ENCODE data around the gene ALDOA. TPM values are rescaled to one million over a fixed set of nuclear protein-coding genes. Genes with fewer than 3 reads are reported as not detected.
"Not testable (repeated sequence)": the region's sequence is repeated elsewhere in the genome, so short reads cannot be mapped to it uniquely, and the experiment has no call there.

The ALDOA gene
- 1,069 and 1,121 TPM in 2 replicates for total RNA-seq

GRCh38 chr16:30065102-30065942, at the start of gene ALDOA:
TSS of gene ALDOA (plus strand) at chr16:30065760. CDS start at chr16:30066898, 1,138 bp downstream.
- DNase-seq (ENCODE audit: extremely low read depth, low read depth, low spot score) = peak; percentile 79

DNA sequence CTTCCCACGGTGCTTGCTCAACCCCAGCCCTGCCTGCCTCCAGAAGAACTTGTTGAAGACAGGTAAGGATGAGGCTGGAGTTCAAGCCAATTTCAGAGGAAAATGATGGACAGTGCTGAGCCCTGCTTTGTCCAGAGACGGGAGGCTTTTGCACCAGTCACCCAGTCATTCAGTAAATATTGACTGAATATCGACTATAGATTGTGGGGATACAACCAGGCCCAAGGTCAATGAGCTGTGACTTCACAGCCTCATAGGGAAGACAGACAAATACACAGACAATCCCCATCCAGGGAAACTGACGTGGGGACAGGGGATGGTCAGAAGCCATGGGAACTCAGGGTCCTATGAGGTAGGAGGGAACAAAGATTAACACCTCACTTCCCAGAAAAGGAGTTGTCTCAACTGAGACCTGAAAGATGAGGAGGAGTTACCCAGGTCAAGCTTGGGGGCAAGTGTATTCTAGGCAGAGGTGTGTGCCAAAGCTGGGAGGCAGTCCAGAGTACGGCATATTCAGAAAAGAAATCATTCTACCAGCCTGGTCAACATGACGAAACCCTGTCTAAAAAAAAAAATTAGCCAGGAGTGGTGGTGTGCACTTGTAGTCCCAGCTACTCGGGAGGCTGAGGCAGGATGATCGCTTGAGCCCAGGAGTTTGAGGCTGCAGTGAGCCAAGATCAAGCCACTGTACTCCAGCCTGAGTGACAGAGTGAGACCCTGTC, 48.8 kb upstream of the ALDOA start:
- DNase-seq (ENCODE audit: extremely low read depth, low read depth, low spot score) = no peak

GRCh38 chr16:30017277-30017656, 48.3 kb upstream of the ALDOA start:
- no peak for DNase-seq (ENCODE audit: extremely low read depth, low read depth, low spot score)

GRCh38 chr16:30017937-30018336, 47.6 kb upstream of the ALDOA start:
- DNase-seq (ENCODE audit: extremely low read depth, low read depth, low spot score) = not testable (repeated sequence)

DNA sequence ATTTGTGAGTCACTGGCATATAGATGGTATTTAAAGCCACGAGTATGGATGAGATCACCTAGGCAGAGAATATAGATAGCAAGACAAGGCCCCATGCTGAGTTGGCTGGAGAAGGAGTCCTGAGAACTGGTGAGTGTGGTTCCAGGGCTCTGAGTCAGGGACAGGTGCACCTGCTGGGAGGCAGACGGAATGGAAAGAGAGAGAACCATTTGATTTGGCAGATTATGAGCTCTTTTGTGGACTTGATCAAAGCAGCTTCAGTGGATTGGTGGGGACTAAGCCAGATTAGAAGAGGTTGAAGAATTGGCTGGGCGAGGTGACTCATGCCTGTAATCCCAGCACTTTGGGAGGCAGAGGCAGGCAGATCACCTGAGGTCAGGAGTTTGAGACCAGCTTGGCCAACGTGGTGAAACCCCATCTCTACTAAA, 46.8 kb upstream of the ALDOA start:
- DNase-seq (ENCODE audit: extremely low read depth, low read depth, low spot score) = no peak

GRCh38 chr16:30022887-30023286, 42.7 kb upstream of the ALDOA start, which contains the start of gene C16orf92:
TSS of gene C16orf92 (plus strand) at chr16:30023198. CDS start at chr16:30023341, 143 bp downstream.
- no peak for DNase-seq (ENCODE audit: extremely low read depth, low read depth, low spot score)

GRCh38 chr16:30023586-30023985, 42.0 kb upstream of the ALDOA start:
- DNase-seq (ENCODE audit: extremely low read depth, low read depth, low spot score) = no peak

GRCh38 chr16:30024451-30024850, 41.1 kb upstream of the ALDOA start:
- no peak for DNase-seq (ENCODE audit: extremely low read depth, low read depth, low spot score)

DNA sequence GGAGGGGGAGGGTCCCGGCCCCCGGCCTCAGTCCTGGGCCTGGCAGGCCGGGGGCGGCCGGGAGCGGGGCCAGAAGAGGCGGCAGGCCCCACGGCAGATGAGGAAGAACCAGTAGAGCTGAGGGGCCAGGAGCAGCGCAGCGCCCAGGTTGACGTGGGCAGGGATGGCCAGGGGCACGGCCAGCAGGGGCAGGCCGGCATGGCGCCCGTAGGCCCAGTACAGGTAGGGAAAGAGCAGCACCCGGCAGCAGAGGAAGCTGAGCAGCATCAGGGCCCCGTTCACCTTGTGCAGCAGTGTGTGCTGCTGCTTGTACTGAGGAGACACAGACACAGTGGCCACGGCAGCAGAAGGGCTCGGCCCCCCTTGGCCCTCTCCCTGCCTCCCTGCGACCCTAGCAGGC, 40.4 kb upstream of the ALDOA start:
- DNase-seq (ENCODE audit: extremely low read depth, low read depth, low spot score) = no peak

- no peak for DNase-seq (ENCODE audit: extremely low read depth, low read depth, low spot score)
Measured at GRCh38 chr16:30025574-30025973, 40.0 kb upstream of the ALDOA start.

- DNase-seq (ENCODE audit: extremely low read depth, low read depth, low spot score) = no peak
Measured at GRCh38 chr16:30026449-30026848, 39.1 kb upstream of the ALDOA start.

- no peak for DNase-seq (ENCODE audit: extremely low read depth, low read depth, low spot score)
Measured at GRCh38 chr16:30027588-30028437, 37.7 kb upstream of the ALDOA start.

- no peak for DNase-seq (ENCODE audit: extremely low read depth, low read depth, low spot score)
Measured at GRCh38 chr16:30028438-30029076, 37.0 kb upstream of the ALDOA start.

GRCh38 chr16:30030011-30030685, 35.4 kb upstream of the ALDOA start:
- no peak for DNase-seq (ENCODE audit: extremely low read depth, low read depth, low spot score)

DNA sequence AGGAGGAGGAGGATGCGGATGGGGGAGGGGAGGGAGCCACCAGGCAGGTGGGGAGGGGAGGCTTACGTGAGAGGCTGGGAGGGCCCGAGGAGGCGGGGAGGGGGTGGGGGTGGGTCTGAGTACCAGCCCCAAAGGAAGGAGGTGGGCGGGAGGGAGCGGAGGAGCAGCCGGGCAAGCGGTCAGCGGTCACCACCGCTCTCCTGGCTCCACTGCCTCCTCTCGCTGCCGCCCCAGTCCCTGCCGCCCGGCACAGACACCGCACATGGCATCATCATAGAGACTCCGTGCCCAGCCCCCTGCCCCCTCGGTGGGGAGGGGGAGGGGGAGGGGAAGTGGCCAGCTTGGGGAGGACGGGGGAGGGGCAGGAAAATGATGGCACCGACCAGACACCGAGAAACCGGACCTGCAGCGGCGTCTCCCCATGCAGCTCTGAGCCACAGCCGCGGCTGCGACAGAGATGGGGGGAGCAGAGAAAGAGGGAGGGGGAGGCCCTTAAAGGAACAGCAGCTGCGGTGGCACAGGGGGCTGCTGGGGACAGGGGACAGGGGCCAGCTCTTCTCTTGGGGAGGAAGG, 34.6 kb upstream of the ALDOA start, which contains the start of gene TLCD3B:
TLCD3B (minus strand) TSS at position 431 of the 573 bp plus-strand sequence. CDS start 744 bp downstream, outside the sequence.
- no peak for DNase-seq (ENCODE audit: extremely low read depth, low read depth, low spot score)

GRCh38 chr16:30031477-30031918, 34.1 kb upstream of the ALDOA start:
- DNase-seq (ENCODE audit: extremely low read depth, low read depth, low spot score) = no peak

- DNase-seq (ENCODE audit: extremely low read depth, low read depth, low spot score) = no peak
Measured at GRCh38 chr16:30032083-30032819, 33.3 kb upstream of the ALDOA start.

DNA sequence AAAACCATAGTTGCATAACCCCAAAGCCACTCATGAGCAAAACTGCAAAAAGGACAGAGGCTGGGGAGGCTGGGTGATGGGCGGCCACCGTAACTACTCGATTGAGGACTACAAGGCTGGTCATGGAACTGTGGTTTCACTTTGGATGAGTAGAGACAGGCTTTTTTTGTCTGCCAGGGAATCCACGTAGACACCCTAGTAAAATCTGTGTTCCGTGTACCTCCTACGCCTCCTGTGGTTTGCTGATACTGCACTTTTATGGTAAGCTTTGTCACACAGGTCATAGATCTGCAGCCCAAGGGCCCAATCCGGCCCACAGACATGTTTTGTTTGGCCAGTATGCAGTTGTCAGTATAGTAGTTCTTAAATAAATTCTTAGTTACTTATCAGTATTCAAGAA, 32.3 kb upstream of the ALDOA start:
- no peak for DNase-seq (ENCODE audit: extremely low read depth, low read depth, low spot score)

- DNase-seq (ENCODE audit: extremely low read depth, low read depth, low spot score) = no peak
Measured at GRCh38 chr16:30040221-30040620, 25.3 kb upstream of the ALDOA start.

All from glomerular endothelial cell (primary cell).